ENCODE measurements around the gene PKM.
A peak's percentile ranks its signal among the peaks of the same experiment; 100 is the strongest.

Gene PKM

GRCh38 chr15:72156928-72157327 is 74.1 kb downstream of the PKM start:
- WGBS (ENCODE audit: extremely low coverage, insufficient coverage, low lambda C conversion rate) = no CpG with 5 or more reads among the region's 2 CpGs
- Histone ChIP-seq H3K56ac (ENCODE audit: low read length) (no peak overlapping the region), H3K23ac (ENCODE audit: low read length) (no peak overlapping the region), H3K18ac (ENCODE audit: low read length) (no peak overlapping the region), H3K27me3 (ENCODE audit: insufficient read depth, low read length, poor library complexity) (no peaks in the 10 kb centered on the region), H3K4ac (ENCODE audit: low read depth, low read length) (no peak overlapping the region), H4K5ac (ENCODE audit: low read length) (no peak overlapping the region), H4K8ac (ENCODE audit: low read depth, low read length) (no peak overlapping the region), H3K4me1 (ENCODE audit: control insufficient read depth, low read depth, low read length) (no peaks in the 10 kb centered on the region), H3K79me2 (ENCODE audit: control insufficient read depth, insufficient read depth, low read length) (no peaks in the 10 kb centered on the region), H3K4me3 (ENCODE audit: low read length) (no peak overlapping the region), H2BK5ac (ENCODE audit: low read length) (no peak overlapping the region), H2BK15ac (replicated peaks; ENCODE audit: low read depth) (no peak overlapping the region), H3K79me1 (ENCODE audit: low read length) (no peaks in the 10 kb centered on the region), H2BK120ac (ENCODE audit: low read depth, low read length) (no peak overlapping the region), H3K9ac (ENCODE audit: low read length) (no peak overlapping the region), H2AK5ac (ENCODE audit: low read length) (no peak overlapping the region), H3K27ac (ENCODE audit: low read depth, low read length) (no peak overlapping the region), H3K36me3 (ENCODE audit: control insufficient read depth, insufficient read depth, low read length) (no peaks in the 10 kb centered on the region), H3K4me2 (ENCODE audit: low read length) (no peak overlapping the region)
- no peak for DNase-seq

- peak; percentile 87 for DNase-seq
- WGBS (ENCODE audit: extremely low coverage, insufficient coverage, low lambda C conversion rate) = no CpG with 5 or more reads among the region's 19 CpGs
- no peak overlapping the region for H2BK15ac ChIP-seq (replicated peaks; ENCODE audit: low read depth)
Observed at GRCh38 chr15:72155635-72156616, 75.1 kb downstream of the PKM start.

GRCh38 chr15:72155003-72155621 is 75.9 kb downstream of the PKM start:
- Histone ChIP-seq H3K4me1 (ENCODE audit: control insufficient read depth, low read depth, low read length) (no peaks in the 10 kb centered on the region), H4K8ac (ENCODE audit: low read depth, low read length) (no peak overlapping the region), H3K4me3 (ENCODE audit: low read length) (no peak overlapping the region), H3K36me3 (ENCODE audit: control insufficient read depth, insufficient read depth, low read length) (no peaks in the 10 kb centered on the region), H4K5ac (ENCODE audit: low read length) (no peak overlapping the region), H3K56ac (ENCODE audit: low read length) (no peak overlapping the region), H3K27ac (ENCODE audit: low read depth, low read length) (no peak overlapping the region), H2BK5ac (ENCODE audit: low read length) (no peak overlapping the region), H3K4ac (ENCODE audit: low read depth, low read length) (no peak overlapping the region), H3K9ac (ENCODE audit: low read length) (no peak overlapping the region), H2AK5ac (ENCODE audit: low read length) (no peak overlapping the region), H2BK120ac (ENCODE audit: low read depth, low read length) (no peak overlapping the region), H3K23ac (ENCODE audit: low read length) (no peak overlapping the region), H3K79me1 (ENCODE audit: low read length) (no peaks in the 10 kb centered on the region), H3K79me2 (ENCODE audit: control insufficient read depth, insufficient read depth, low read length) (no peaks in the 10 kb centered on the region), H2BK15ac (replicated peaks; ENCODE audit: low read depth) (no peak overlapping the region), H3K4me2 (ENCODE audit: low read length) (no peak overlapping the region), H3K18ac (ENCODE audit: low read length) (no peak overlapping the region), H3K27me3 (ENCODE audit: insufficient read depth, low read length, poor library complexity) (no peaks in the 10 kb centered on the region)
- WGBS (ENCODE audit: extremely low coverage, insufficient coverage, low lambda C conversion rate) = no CpG with 5 or more reads among the region's 14 CpGs
- no peak for DNase-seq

More at GRCh38 chr15:72155635-72156616, 75.1 kb downstream of the PKM start:
- Histone ChIP-seq H3K4me2 (ENCODE audit: low read length) (peak overlapping the region; percentile 6), H3K79me2 (ENCODE audit: control insufficient read depth, insufficient read depth, low read length) (no peaks in the 10 kb centered on the region), H3K4me3 (ENCODE audit: low read length) (no peak overlapping the region), H3K23ac (ENCODE audit: low read length) (no peak overlapping the region), H3K9ac (ENCODE audit: low read length) (peak overlapping the region; percentile 32), H3K4ac (ENCODE audit: low read depth, low read length) (no peak overlapping the region), H3K18ac (ENCODE audit: low read length) (no peak overlapping the region), H3K27ac (ENCODE audit: low read depth, low read length) (no peak overlapping the region), H3K79me1 (ENCODE audit: low read length) (no peaks in the 10 kb centered on the region), H4K5ac (ENCODE audit: low read length) (no peak overlapping the region), H2BK5ac (ENCODE audit: low read length) (no peak overlapping the region), H2BK120ac (ENCODE audit: low read depth, low read length) (no peak overlapping the region), H3K36me3 (ENCODE audit: control insufficient read depth, insufficient read depth, low read length) (no peaks in the 10 kb centered on the region), H3K56ac (ENCODE audit: low read length) (peak overlapping the region; percentile 57), H2AK5ac (ENCODE audit: low read length) (no peak overlapping the region), H3K4me1 (ENCODE audit: control insufficient read depth, low read depth, low read length) (no peaks in the 10 kb centered on the region), H4K8ac (ENCODE audit: low read depth, low read length) (no peak overlapping the region), H3K27me3 (ENCODE audit: insufficient read depth, low read length, poor library complexity) (no peaks in the 10 kb centered on the region)

- Histone ChIP-seq H3K27me3 (ENCODE audit: insufficient read depth, low read length, poor library complexity) (no peaks in the 10 kb centered on the region), H3K23ac (ENCODE audit: low read length) (no peak overlapping the region), H2BK15ac (replicated peaks; ENCODE audit: low read depth) (no peak overlapping the region), H3K4me3 (ENCODE audit: low read length) (no peak overlapping the region), H3K9ac (ENCODE audit: low read length) (no peak overlapping the region), H3K4me1 (ENCODE audit: control insufficient read depth, low read depth, low read length) (no peaks in the 10 kb centered on the region), H3K79me2 (ENCODE audit: control insufficient read depth, insufficient read depth, low read length) (no peaks in the 10 kb centered on the region), H3K27ac (ENCODE audit: low read depth, low read length) (no peak overlapping the region), H2BK5ac (ENCODE audit: low read length) (no peak overlapping the region), H3K4me2 (ENCODE audit: low read length) (no peak overlapping the region), H4K8ac (ENCODE audit: low read depth, low read length) (no peak overlapping the region), H3K36me3 (ENCODE audit: control insufficient read depth, insufficient read depth, low read length) (no peaks in the 10 kb centered on the region), H3K79me1 (ENCODE audit: low read length) (no peaks in the 10 kb centered on the region), H2AK5ac (ENCODE audit: low read length) (no peak overlapping the region), H2BK120ac (ENCODE audit: low read depth, low read length) (no peak overlapping the region), H4K5ac (ENCODE audit: low read length) (no peak overlapping the region), H3K18ac (ENCODE audit: low read length) (no peak overlapping the region), H3K4ac (ENCODE audit: low read depth, low read length) (no peak overlapping the region), H3K56ac (ENCODE audit: low read length) (no peak overlapping the region)
- no peak for DNase-seq
- WGBS (ENCODE audit: extremely low coverage, insufficient coverage, low lambda C conversion rate) = no CpG with 5 or more reads among the region's 7 CpGs
Observed at GRCh38 chr15:72154316-72154715, 76.7 kb downstream of the PKM start.

GRCh38 chr15:72153269-72154000 is 77.6 kb downstream of the PKM start:
- H3K4me1 ChIP-seq (ENCODE audit: control insufficient read depth, low read depth, low read length) = no peaks in the 10 kb centered on the region
- WGBS (ENCODE audit: extremely low coverage, insufficient coverage, low lambda C conversion rate) = no CpG with 5 or more reads among the region's 5 CpGs

More at GRCh38 chr15:72153269-72154000, 77.6 kb downstream of the PKM start:
- H3K18ac ChIP-seq (ENCODE audit: low read length) = no peak overlapping the region
- H4K8ac ChIP-seq (ENCODE audit: low read depth, low read length) = no peak overlapping the region
- H3K4ac ChIP-seq (ENCODE audit: low read depth, low read length) = no peak overlapping the region
- no peak overlapping the region for H3K27ac ChIP-seq (ENCODE audit: low read depth, low read length)
- H3K4me3 ChIP-seq (ENCODE audit: low read length) = no peak overlapping the region
- H2AK5ac ChIP-seq (ENCODE audit: low read length) = no peak overlapping the region
- no peaks in the 10 kb centered on the region for H3K27me3 ChIP-seq (ENCODE audit: insufficient read depth, low read length, poor library complexity)
- no peaks in the 10 kb centered on the region for H3K36me3 ChIP-seq (ENCODE audit: control insufficient read depth, insufficient read depth, low read length)
- no peaks in the 10 kb centered on the region for H3K79me2 ChIP-seq (ENCODE audit: control insufficient read depth, insufficient read depth, low read length)
- H3K4me2 ChIP-seq (ENCODE audit: low read length) = no peak overlapping the region
- H3K23ac ChIP-seq (ENCODE audit: low read length) = no peak overlapping the region
- H2BK5ac ChIP-seq (ENCODE audit: low read length) = no peak overlapping the region
- H3K9ac ChIP-seq (ENCODE audit: low read length) = no peak overlapping the region
- no peak for DNase-seq
- H4K5ac ChIP-seq (ENCODE audit: low read length) = no peak overlapping the region
- no peak overlapping the region for H3K56ac ChIP-seq (ENCODE audit: low read length)
- H2BK120ac ChIP-seq (ENCODE audit: low read depth, low read length) = no peak overlapping the region
- no peak overlapping the region for H2BK15ac ChIP-seq (replicated peaks; ENCODE audit: low read depth)
- no peaks in the 10 kb centered on the region for H3K79me1 ChIP-seq (ENCODE audit: low read length)
